GM12873 (cell line): ENCODE data around the gene GYS2.

Source experiments
- TF ChIP-seq, protein P1 (sequence below): IDR thresholded peaks from 2 replicates; pipeline ENCODE4 v1.5.1; 2012; ENCODE audit warnings: low read depth, mild to moderate bottlenecking, moderate library complexity, low read length, control low read depth; ENCODE audit not compliant: insufficient read depth; ENCODE audit errors: missing control alignments

The GYS2 gene

DNA sequence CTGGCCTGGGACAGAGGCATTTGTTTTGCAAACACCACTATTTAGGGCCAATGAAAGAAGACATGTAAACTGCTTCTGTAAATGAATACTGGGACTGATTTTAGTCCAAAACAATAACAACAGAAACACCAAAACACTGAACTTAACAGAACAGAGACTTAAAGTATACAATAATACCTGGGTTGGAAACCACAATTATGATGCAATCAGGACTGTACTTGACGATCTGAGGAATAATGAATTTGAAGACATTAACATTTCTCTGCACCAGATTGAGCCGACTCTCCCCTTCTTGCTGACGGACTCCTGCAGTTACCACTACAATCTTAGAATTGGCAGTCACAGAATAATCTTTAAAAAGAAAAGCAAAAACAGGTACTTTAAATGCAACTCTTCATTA is 39.1 kb upstream of the GYS2 start:
- TF ChIP-seq, protein P1, sequence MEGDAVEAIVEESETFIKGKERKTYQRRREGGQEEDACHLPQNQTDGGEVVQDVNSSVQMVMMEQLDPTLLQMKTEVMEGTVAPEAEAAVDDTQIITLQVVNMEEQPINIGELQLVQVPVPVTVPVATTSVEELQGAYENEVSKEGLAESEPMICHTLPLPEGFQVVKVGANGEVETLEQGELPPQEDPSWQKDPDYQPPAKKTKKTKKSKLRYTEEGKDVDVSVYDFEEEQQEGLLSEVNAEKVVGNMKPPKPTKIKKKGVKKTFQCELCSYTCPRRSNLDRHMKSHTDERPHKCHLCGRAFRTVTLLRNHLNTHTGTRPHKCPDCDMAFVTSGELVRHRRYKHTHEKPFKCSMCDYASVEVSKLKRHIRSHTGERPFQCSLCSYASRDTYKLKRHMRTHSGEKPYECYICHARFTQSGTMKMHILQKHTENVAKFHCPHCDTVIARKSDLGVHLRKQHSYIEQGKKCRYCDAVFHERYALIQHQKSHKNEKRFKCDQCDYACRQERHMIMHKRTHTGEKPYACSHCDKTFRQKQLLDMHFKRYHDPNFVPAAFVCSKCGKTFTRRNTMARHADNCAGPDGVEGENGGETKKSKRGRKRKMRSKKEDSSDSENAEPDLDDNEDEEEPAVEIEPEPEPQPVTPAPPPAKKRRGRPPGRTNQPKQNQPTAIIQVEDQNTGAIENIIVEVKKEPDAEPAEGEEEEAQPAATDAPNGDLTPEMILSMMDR: no peak

DNA sequence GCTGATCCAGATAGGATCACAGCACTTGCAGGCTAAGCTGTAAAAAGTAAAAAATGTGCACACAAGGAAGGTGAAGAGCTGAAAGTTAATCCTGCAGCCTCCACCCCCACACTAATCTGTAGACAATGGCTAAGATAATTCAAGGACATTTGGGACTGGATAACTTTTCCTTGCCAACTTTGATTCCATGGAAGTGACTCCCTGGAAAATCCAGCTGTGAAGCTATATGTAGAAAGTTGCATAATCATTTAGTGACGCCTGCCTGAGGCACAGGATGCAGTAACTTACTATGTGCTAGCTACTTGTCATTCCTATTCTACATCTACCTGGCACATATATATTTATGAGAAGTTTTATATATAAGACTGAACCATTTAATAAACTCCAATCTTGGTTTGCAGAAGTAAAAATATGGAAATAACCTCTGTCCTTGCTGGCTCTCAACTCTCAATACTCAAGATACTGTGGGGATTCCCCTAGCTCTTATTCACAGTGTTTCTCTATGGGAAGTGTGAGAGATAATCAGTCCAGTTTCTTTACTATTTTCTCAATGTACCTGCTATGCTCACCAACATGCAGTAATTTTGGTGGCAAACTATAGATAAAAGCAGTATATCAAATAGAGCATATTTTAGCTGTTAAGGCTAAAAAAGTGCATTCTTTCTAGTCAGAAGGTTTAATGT is 38.2 kb upstream of the GYS2 start:
- TF ChIP-seq, protein P1: no peak

DNA sequence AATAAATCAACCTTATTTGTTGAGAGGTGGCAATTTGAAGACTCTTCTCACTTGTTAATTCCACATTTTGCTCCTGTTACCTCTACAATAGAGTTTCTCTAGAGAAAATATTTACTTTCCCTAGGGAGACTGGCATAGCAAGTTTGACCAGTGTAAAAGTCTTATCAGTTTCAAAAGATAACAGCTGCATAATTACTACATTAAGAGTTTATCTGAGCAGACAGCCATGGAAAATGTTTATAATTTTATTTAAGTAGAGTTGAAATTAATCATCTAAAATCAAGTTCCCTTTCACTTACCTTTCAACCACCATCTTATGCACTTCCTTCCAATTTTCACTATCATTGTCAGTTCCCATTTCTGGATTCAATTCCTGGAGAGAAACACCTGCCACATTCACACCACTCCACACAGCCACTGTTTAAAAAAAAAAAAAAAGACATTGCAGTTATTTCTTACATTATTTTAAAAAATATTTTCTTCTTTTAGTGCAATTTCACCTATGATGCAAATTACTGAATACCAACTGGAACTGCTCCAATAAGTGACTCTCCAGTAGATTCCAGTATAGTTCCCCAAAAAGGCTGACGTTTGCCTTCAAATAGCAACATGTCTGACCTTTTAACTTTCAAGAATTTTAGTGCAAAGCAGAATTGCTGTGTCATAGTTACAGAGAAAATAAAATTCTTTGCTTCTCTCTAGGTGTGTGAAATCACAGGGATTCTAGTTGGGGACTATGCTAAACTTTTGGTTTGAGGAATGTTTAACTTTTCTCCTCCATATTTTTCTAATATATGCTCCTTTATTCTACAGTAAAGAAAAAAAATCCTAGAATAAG is 33.6 kb upstream of the GYS2 start:
- TF ChIP-seq, protein P1: no peak

DNA sequence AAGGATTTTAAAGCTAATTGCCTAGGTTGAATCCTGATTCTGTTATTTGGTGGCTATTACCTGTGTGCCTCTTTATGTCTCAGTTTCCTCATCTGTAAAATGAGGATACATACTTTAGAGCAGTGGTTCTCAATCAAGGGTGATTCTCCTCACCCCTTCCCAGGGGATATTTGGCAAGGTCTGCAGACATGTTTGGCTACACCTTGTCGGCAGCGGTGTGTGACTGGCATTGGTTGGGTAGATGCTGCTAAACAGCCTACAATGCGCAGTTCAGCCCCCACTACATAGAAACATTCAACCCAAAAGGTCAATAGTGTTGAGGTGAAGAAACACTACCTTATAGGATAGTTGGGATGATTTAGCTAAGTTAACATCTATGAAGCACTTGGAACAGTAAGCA is 29.6 kb upstream of the GYS2 start:
- TF ChIP-seq, protein P1: no peak

DNA sequence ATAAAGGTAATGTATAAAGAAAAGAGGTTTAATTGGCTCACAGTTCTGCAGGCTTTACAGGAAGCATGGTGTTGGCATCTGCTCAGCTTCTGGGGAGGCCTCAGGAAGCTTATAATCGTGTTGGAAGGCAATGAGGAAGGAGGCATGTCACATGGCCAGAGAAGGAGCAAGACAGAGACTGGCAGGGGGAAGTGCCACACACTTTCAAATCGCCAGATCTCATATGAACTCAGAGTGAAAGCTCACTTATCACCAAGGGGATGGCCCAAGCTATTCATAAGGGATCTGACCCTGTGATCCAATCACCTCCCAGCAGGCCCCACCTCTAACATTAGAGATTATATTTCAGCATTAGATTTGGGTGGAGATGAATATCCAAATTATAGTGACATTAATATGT is 26.7 kb upstream of the GYS2 start:
- TF ChIP-seq, protein P1: no peak

DNA sequence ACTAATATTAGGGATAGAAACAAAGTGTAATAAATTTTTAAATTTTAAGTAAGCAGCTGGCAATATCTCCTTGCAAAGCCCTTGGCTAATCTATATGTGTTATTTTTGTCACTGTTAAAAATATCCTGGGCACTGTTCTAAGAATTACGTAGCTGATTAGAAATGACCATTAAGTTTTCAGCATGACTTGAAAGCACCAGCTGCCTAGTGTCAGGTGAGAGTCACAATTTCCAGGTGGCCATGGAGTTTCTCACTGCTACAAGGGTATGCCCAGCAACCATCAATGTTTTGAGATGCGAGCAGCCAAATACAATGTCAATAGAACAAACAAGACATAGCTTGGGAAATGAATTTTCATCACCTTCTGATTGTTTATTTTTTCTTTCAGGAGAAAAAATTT is 23.3 kb upstream of the GYS2 start:
- TF ChIP-seq, protein P1: no peak

DNA sequence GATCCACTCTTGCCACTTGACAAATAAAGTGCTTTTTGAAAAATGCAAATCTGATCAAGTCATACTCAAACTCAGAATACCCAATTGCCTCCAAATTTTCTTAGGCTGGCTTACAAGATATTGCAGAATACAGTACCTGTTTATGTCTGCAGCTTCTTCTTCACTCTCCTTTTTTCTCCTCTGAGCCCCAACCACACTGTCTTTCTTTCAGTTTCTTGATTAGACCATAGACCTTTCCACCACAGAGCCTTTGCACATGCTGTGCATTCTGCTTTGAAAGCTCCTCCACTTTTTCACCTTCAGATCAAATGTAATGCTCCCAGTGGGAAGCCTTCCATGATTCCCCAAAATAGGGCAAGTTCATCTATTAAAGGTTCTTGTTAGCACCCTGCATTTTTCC is 13.9 kb upstream of the GYS2 start:
- TF ChIP-seq, protein P1: no peak
